GM12878 (cell line): ENCODE data around the gene POU2F3. TPM values are rescaled to one million over a fixed set of nuclear protein-coding genes. Genes with fewer than 3 reads are reported as not detected.

ENCODE experiments used
- ATAC-seq: fragments of 200-7000 bp; cut with Tn5 transposase; 3 replicates; pipeline ENCODE4 v1.9.1; 2020; ENCODE audit warnings: mild to moderate bottlenecking, moderate library complexity
- BruUV-seq: library from RNA; stranded (reverse); fragments of 400-500 nt; replicated peaks from 2 replicates; lab custom pipeline; 2021; lab: Mats Ljungman, UMichigan
- CTCF ChIA-PET: fragments of 300-600 bp; sonication (Branson Sonifier 250); formaldehyde crosslinking; extraction: SDS; loops from one replicate; lab custom pipeline; 2021; ENCODE audit warnings: inconsistent platforms; lab: Yijun Ruan, JAX
- POLR2A ChIA-PET: fragments of 350-600 bp; formaldehyde crosslinking; extraction: SDS; loops from one replicate; lab custom pipeline; 2021; ENCODE audit warnings: inconsistent platforms; lab: Charles Lee
- RAD21 ChIA-PET: fragments of 300-600 bp; sonication (Branson Sonifier 250); formaldehyde crosslinking; loops from one replicate; lab custom pipeline; 2023; ENCODE audit warnings: antibody characterized with exemption; ENCODE audit not compliant: unreplicated experiment; lab: Charles Lee
- SMC1A ChIA-PET: fragments of 300-600 bp; sonication (Branson Sonifier 250); formaldehyde crosslinking; loops from one replicate; lab custom pipeline; 2023; ENCODE audit not compliant: unreplicated experiment, uncharacterized antibody; lab: Charles Lee
- DNase-seq: peaks from one replicate; pipeline ENCODE4 v3.0.0-alpha.2; 2011; ENCODE audit warnings: low read depth, low spot score
- FAIRE-seq: peaks from 3 replicates; lab custom pipeline; 2011; peaks lifted over from hg19 to GRCh38; lab: Jason Lieb, UNC
- H2AFZ ChIP-seq: 2 replicates; pipeline ENCODE4 v1.6.0; 2011; ENCODE audit warnings: low read depth, low read length, control low read depth; ENCODE audit not compliant: control insufficient read depth
- H3K27ac ChIP-seq: 2 replicates; pipeline ENCODE4 v1.5.1; 2011; ENCODE audit warnings: control low read depth; ENCODE audit not compliant: control insufficient read depth, insufficient read depth
- H3K27me3 ChIP-seq, 2 experiments: replicated peaks in 1 of 2; 2 replicates each; pipeline versions ENCODE4 v1.6.0 to v1.6.1; 2011; ENCODE audit warnings: low read length in 1 of 2; ENCODE audit not compliant: control insufficient read depth in 2 of 2, insufficient read depth in 2 of 2
- H3K36me3 ChIP-seq, 2 experiments: 2 replicates each; pipeline ENCODE4 v1.5.1; 2011; ENCODE audit warnings: low read length in 1 of 2; ENCODE audit not compliant: control insufficient read depth in 2 of 2, insufficient read depth in 2 of 2
- H3K4me1 ChIP-seq: 2 replicates; pipeline ENCODE4 v1.6.1; 2011; ENCODE audit warnings: mild to moderate bottlenecking, low read length, moderate library complexity, mixed read lengths; ENCODE audit not compliant: control insufficient read depth, insufficient read depth
- H3K4me2 ChIP-seq: 2 replicates; pipeline ENCODE4 v1.6.0; 2011; ENCODE audit warnings: control low read depth; ENCODE audit not compliant: control insufficient read depth, insufficient read depth
- H3K4me3 ChIP-seq: fragments of 200-600 bp; sonication (generic); 2 replicates; pipeline ENCODE4 v1.5.1; 2016
- H3K79me2 ChIP-seq: 2 replicates; pipeline ENCODE4 v1.6.0; 2011; ENCODE audit warnings: low read length; ENCODE audit not compliant: control insufficient read depth, insufficient read depth
- H3K9ac ChIP-seq: 2 replicates; pipeline ENCODE4 v1.8.0; 2011; ENCODE audit warnings: low read length, control low read depth, mixed read lengths; ENCODE audit not compliant: control insufficient read depth, insufficient read depth
- H3K9me3 ChIP-seq: replicated peaks from 3 replicates; pipeline ENCODE4 v1.5.1; 2011; ENCODE audit warnings: mild to moderate bottlenecking, low read length; ENCODE audit not compliant: control insufficient read depth, insufficient read depth
- H4K20me1 ChIP-seq: 2 replicates; pipeline ENCODE4 v1.6.0; 2011; ENCODE audit not compliant: control insufficient read depth, insufficient read depth
- BCLAF1 ChIP-seq: fragments of 450-650 bp; IDR thresholded peaks from 2 replicates; pipeline ENCODE4 v1.6.1; 2017; ENCODE audit warnings: antibody characterized with exemption, mild to moderate bottlenecking, moderate library complexity
- BHLHE40 ChIP-seq, 2 experiments: fragments of 450-650 bp in 1 of 2; IDR thresholded peaks; 2 replicates each; pipeline ENCODE4 v1.6.1; 2011 to 2017; ENCODE audit warnings: low read depth in 2 of 2, borderline replicate concordance in 1 of 2, improper control_type of control experiment in 1 of 2, low read length in 1 of 2, mild to moderate bottlenecking in 1 of 2
- CHD1 ChIP-seq: IDR thresholded peaks from 2 replicates; pipeline ENCODE4 v1.6.1; 2012; ENCODE audit warnings: low read depth, low read length, improper control_type of control experiment
- E2F4 ChIP-seq: IDR thresholded peaks from 2 replicates; pipeline ENCODE4 v1.6.1; 2012; ENCODE audit warnings: low read depth, low read length, improper control_type of control experiment
- EGR1 ChIP-seq, 2 experiments: IDR thresholded peaks; 1 replicate in 1 of 2; 2 replicates in 1 of 2; pipeline ENCODE4 v1.6.1; 2011 to 2012; ENCODE audit warnings: low read depth in 2 of 2, low read length in 2 of 2, borderline replicate concordance in 1 of 2, mild to moderate bottlenecking in 1 of 2, moderate library complexity in 1 of 2
- HCFC1 ChIP-seq: fragments of 150-350 bp; IDR thresholded peaks from 2 replicates; pipeline ENCODE4 v1.6.1; 2014; ENCODE audit warnings: low read length
- MEF2B ChIP-seq: fragments of 450-650 bp; IDR thresholded peaks from 2 replicates; pipeline ENCODE4 v1.6.1; 2018; ENCODE audit warnings: mild to moderate bottlenecking, moderate library complexity; ENCODE audit not compliant: partially characterized antibody, poor library complexity, severe bottlenecking
- MLLT1 ChIP-seq: fragments of 450-650 bp; IDR thresholded peaks from 2 replicates; pipeline ENCODE4 v1.6.1; 2016; ENCODE audit warnings: mild to moderate bottlenecking
- MYC ChIP-seq: IDR thresholded peaks from 2 replicates; pipeline ENCODE4 v1.6.1; 2011; ENCODE audit warnings: mild to moderate bottlenecking, low read length, moderate library complexity, inconsistent platforms; ENCODE audit not compliant: insufficient read depth, insufficient replicate concordance, insufficient read length, severe bottlenecking
- REST ChIP-seq: IDR thresholded peaks from 2 replicates; pipeline ENCODE4 v1.6.1; 2012; ENCODE audit warnings: mild to moderate bottlenecking, low read depth, low read length
- RFX5 ChIP-seq: IDR thresholded peaks from 2 replicates; pipeline ENCODE4 v1.6.1; 2011; ENCODE audit warnings: low read depth, low read length, improper control_type of control experiment
- SMAD1 ChIP-seq: fragments of 450-650 bp; IDR thresholded peaks from 2 replicates; pipeline ENCODE4 v1.6.1; 2018; ENCODE audit warnings: mild to moderate bottlenecking, low read depth; ENCODE audit not compliant: partially characterized antibody
- TBL1XR1 ChIP-seq: IDR thresholded peaks from 2 replicates; pipeline ENCODE4 v1.6.1; 2012; ENCODE audit warnings: low read depth, low read length, improper control_type of control experiment
- WGBS: methylation state at CpG from one replicate; pipeline ENCODE4 v1.1.6; 2016; ENCODE audit warnings: low lambda C conversion rate; ENCODE audit not compliant: insufficient replicate concordance, insufficient coverage; ENCODE audit errors: missing lambda C conversion rate; 5-methylcytosine and 5-hydroxymethylcytosine counted together
- in situ Hi-C: fragments of 300-500 bp; cut with MboI; formaldehyde crosslinking; loops from 9 replicates; pipeline ENCODE4 v1.14.3; 2018; ENCODE audit warnings: mixed read lengths
- intact Hi-C: fragments of 100-400 bp; cut with micrococcal nuclease; formaldehyde crosslinking; loops from one replicate; pipeline ENCODE4 v1.14.2; 2022; ENCODE audit not compliant: unreplicated experiment
- polyA plus RNA-seq, 11 experiments: library from polyadenylated mRNA; depleted of rRNA in 4 of 11; unstranded in 6 of 11; stranded (reverse) in 5 of 11; fragments of >200 nt; fragmentation: Nextera tagmentation in 4 of 11; fragmentation: Illumina TruSeq in 1 of 11; extraction: Ambion mirVana in 4 of 11; extraction: Trizol in 1 of 11; gene quantifications; 1 replicate in 1 of 11; 2 replicates in 10 of 11; pipeline versions ENCODE4 v1.2.1 to v1.2.3, GENCODE V29; 2011 to 2016; ENCODE audit warnings: inconsistent platforms in 2 of 11, missing spikeins in 2 of 11, low read depth in 1 of 11
- total RNA-seq, 4 experiments: library from RNA; depleted of rRNA in 3 of 4; stranded (reverse); fragments of >200 nt in 3 of 4; fragmentation: Illumina TruSeq in 1 of 4; extraction: Trizol in 1 of 4; gene quantifications; 2 replicates each; pipeline versions ENCODE4 v1.2.1 to v1.2.3, GENCODE V29; 2013 to 2021

POU2F3 gene
- total and polyA plus RNA-seq, 10 of the 15 experiments (the other 5 are each of a cell fraction or from before 2014, with no cell fraction given), result 0.09 to 4.4 (median 0.33) TPM

GRCh38 chr11:120196826-120197225 is 43.1 kb upstream of the POU2F3 start:
- no peaks in the 10 kb centered on the region for H4K20me1 ChIP-seq
- no peaks in the 10 kb centered on the region for H3K79me2 ChIP-seq
- H3K4me2 ChIP-seq, result no peak overlapping the region
- no TSS peak for BruUV-seq
- DNase-seq (no peak), FAIRE-seq (no peak), ATAC-seq (no peak)
- ChIA-PET POLR2A (no interaction called here), RAD21 (no interaction called here), SMC1A (interaction anchor here (0.9 kb wide), 1 partner anchor 32 kb away, joined by 4 read pairs; no protein-coding TSS in a partner anchor), CTCF (interaction anchor here (0.9 kb wide), 1 partner anchor 33 kb away, joined by 3 read pairs; no protein-coding TSS in a partner anchor)
- WGBS, result 28% methylated on average over 6 of the region's 6 CpGs
- H3K36me3 ChIP-seq, result no peaks in the 10 kb centered on the region
- H3K4me3 ChIP-seq, result no peak overlapping the region
- H3K27ac ChIP-seq, result no peak overlapping the region
- H2AFZ ChIP-seq, result no peak overlapping the region
- H3K27me3 ChIP-seq, result peaks cover 0 to 2% of the 10 kb centered on the region in 2 experiments; a peak in 3 of 4 replicates
- in situ Hi-C loops, result no loop called here
- intact Hi-C loops, result no loop called here
- TF ChIP-seq BHLHE40 (IDR thresholded peaks at IDR 0.05; ENCODE audit: borderline replicate concordance in 1 of 2, low read depth in 2 of 2, low read length in 1 of 2) (no peak), TBL1XR1 (no peak), MYC (no peak), REST (no peak), EGR1 (IDR thresholded peaks at IDR 0.05; ENCODE audit: borderline replicate concordance in 1 of 2, low read depth in 2 of 2, low read length in 2 of 2) (no peak), RFX5 (no peak), MLLT1 (no peak), SMAD1 (no peak), CHD1 (no peak), E2F4 (no peak), HCFC1 (no peak), MEF2B (no peak), BCLAF1 (no peak)
- H3K9ac ChIP-seq, result no peak overlapping the region
- H3K4me1 ChIP-seq, result no peaks in the 10 kb centered on the region
- no peaks in the 10 kb centered on the region for H3K9me3 ChIP-seq
